NCI-H2196 (cell line): ENCODE data around the gene SMYD3.

Experiments
- DNase-seq: peaks from one replicate; lab custom pipeline; 2025; ENCODE audit not compliant: unreplicated experiment; lab: John Stamatoyannopoulos, UW

SMYD3 gene

GRCh38 chr1:245932302-245932972 lies 574.6 kb downstream of the SMYD3 start:
- no peak for DNase-seq

DNA sequence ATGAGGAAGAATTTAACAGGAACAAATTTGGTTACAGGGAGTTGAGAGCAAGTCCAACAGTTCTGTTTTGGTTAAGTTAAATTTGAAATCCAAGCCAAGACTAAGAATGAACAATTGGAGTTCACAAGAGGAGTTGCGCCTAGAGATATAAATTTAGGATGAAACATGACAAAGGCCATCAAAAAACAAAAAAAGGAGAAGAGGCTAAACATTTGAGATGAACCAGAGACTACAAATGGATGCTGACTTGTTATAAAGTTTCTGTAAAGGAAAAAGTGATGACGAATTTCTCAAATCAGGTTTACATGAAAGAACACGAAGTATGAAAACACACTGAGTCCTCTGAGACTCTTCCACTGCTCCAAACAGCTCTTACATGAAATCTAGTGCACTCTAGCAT lies 575.6 kb downstream of the SMYD3 start:
- no peak for DNase-seq

- DNase-seq = no peak
Measured at GRCh38 chr1:245929224-245929623, 577.9 kb downstream of the SMYD3 start.

DNA sequence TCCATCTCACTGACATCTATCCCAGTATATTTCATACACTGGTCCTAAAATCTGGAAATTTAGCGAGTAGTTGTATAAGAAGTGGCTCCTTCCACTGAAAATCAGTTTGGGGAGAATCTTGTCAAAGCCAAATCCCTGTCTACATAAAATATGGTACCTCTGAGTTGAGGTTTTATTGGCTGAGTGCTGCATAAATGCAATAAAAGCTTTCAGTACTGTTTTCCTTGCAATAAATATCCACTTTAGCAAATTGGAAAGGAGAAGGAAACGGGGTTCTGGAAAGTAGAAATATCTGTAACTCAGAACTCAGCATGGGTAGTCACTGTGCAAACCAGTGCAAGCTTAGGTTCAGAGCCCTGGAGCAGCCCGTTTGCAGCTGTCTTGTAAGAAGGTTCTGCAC lies 580.2 kb downstream of the SMYD3 start:
- DNase-seq = no peak

DNA sequence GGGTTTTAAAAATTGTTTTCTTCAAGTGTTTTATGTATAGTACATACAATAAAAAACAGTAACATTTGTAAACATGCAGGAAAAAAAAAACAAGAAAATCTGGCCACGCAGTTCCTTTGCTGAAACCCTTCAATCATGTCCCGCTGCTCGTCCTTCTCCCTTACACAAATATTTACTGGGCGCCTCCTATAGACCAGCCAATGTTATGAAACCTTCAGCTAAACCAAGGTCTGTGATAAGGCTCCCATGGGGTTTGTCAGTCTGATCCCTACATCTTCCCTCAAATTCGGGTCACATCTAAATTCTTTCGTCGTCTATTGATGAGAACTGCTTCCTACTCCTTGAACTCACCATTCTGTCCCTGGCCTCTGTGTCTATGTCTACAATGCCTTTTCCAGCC lies 583.9 kb downstream of the SMYD3 start:
- DNase-seq = no peak

DNA sequence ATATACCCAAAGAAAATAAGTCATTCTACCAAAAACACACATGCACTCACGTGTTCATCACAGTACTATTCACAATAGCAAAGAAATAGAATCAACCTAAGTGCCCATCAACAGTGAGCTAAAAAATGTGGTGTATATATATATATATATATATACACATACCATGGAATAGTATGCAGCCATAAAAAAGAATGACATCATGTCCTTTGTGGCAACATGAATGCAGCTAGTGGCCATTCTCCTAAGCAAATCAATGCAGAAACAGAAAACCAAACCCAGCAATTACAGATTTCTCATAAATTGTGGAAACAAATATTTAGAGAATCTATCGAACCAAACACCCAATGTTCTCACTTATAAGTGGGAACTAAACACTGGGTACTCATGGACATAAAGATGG lies 585.7 kb downstream of the SMYD3 start:
- no peak for DNase-seq

DNA sequence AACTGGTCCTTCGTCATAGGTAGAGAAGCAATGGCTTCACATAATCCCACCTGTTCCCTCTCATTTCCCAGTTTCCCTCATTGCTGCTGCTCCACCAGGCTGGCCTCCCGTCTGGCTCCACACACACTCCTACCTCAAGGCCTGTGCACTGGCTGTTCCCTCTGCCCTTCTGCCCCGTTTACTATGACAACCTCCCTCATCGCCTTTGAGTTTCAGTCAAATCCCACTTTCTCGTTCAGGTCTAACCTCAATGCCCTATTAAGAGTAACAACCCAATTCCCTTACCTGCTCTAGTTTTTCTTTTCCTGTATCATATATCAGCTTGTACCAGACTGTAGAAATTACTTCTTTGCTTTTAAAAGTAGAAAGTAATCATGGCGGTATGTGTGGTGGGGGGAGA lies 589.7 kb downstream of the SMYD3 start:
- no peak for DNase-seq

DNA sequence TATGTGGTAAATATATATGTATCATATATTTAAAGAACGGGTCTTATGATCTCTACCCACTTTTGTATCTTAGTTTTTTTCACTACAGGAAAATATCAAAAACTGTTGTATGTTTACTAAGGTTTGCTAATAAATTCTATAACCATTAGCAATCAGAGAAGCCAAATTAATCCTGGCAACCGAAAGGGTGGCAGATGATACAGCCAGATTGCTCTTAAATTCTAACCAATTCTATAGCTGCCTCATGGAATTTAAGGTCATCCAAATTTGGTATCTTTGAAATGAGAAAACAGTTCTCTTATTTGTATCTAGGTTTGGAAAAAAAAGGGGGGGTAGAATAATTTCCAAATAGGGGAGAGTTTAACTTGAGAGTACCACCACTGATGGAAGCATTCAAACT lies 591.2 kb downstream of the SMYD3 start:
- DNase-seq = no peak

GRCh38 chr1:245915406-245915805 lies 591.7 kb downstream of the SMYD3 start:
- DNase-seq = no peak

- DNase-seq = no peak
Measured at GRCh38 chr1:245908543-245908942, 598.5 kb downstream of the SMYD3 start.

- no peak for DNase-seq
Measured at GRCh38 chr1:245906207-245906606, 600.9 kb downstream of the SMYD3 start.

DNA sequence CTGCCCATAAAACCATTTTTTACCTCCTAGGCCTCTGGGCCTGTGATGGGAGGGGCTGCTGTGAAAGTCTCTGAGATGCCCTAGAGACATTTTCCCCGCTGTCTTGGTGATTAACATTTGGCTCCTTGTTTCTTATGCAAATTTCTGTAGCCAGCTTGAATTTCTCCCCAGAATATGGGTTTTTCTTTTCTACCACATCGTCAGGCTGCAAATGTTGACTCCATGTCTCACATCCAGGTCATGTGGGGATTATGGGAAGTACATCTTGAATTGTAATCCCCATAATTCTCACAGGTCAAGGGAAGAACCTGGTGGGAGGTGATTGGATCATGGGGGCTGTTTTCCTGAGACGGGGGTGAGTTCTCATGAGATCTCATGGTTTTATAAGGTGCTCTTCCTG lies 603.2 kb downstream of the SMYD3 start:
- no peak for DNase-seq

DNA sequence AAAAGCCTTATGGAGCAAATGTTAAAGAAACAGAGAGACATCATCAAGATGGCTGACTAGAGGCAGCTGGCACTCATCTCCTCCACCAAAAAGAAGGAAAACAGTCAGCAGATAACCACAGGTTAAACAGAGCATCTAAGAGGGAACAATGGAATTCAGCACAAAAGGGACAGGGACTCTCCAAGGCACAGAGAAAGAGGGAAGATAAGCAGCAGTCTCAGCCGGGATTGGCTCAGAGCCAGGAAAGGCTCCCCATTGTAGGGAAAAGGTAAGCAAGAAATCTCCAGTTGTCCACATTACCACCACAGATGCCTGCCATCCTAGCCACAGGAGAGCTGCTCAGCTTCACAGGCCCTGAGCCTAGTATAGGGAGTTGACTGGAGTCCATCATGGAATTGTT lies 605.5 kb downstream of the SMYD3 start:
- no peak for DNase-seq

GRCh38 chr1:245901037-245901436 lies 606.0 kb downstream of the SMYD3 start:
- DNase-seq = no peak

GRCh38 chr1:245898581-245898980 lies 608.5 kb downstream of the SMYD3 start:
- no peak for DNase-seq

DNA sequence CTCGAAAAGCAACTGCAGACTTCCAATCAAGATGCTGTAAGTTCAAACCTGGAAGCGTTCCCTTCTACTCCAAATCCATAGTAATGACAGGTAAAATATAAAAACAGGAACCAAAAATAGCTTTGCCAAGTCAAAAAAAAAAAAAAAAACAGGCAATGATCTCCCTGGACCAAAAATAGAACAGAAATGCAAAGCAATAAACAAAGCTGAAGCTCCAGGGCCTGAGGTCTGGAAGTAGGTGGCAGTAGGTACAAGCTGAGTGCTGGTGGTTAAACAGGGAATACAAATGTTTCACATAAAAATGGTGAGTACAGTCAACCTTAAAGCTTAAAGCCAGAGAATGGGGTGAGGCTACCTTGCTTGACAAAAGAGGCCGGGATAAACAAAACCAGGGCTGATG lies 610.8 kb downstream of the SMYD3 start:
- DNase-seq = no peak

GRCh38 chr1:245895455-245895959 lies 611.6 kb downstream of the SMYD3 start:
- DNase-seq = no peak

- no peak for DNase-seq
Measured at GRCh38 chr1:245894843-245895242, 612.2 kb downstream of the SMYD3 start.

DNA sequence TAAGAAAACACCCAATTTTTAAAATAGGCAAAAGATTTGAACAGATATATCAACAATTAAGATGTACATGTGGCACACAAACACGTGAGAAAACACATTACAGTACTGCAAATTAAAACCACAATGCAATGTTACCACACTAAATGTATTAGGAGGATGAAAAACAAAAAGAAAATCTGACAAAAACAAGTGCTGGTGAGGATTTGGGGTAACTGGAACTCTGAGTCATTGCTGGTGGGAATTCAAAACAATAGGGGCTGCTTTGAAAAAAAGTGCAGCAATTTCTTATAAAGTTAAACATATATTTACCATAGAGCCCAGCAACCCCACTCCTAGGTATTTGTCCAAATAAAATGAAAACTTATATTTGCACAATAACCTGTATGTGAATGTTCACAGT lies 614.1 kb downstream of the SMYD3 start:
- no peak for DNase-seq

- no peak for DNase-seq
Measured at GRCh38 chr1:245888809-245889208, 618.3 kb downstream of the SMYD3 start.

GRCh38 chr1:245887829-245888228 lies 619.2 kb downstream of the SMYD3 start:
- no peak for DNase-seq

DNA sequence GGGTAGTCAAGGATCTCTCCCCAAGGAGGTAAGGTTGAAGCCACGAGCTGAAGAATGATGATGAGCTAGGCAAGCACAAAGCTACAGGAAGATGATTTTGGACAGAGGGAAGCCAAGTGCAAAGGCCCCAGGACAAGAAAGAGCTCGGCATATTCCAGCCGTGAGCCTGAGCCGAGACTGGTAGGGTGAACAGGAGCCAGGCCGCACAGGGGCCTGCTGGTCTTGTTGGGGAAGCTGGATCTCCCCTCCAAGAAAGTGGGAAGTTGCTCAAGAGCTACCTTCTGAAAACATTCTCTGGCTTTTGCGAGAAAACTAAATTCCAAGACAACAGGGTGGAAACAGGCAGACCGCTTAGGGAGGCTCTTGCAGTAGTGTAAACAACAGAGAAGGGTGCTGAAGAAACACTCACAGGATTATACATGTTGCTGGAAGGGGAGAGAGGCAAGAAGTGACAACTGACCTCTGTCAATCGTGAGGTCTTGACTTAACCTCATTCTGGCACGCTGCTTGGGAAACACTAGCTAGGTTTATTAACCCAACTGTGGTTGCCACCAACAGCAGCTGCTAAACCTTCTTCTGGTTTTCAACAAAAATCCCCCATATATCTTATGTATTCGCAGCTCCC lies 625.2 kb downstream of the SMYD3 start:
- no peak for DNase-seq
